ENCODE results near the gene SCLT1.

SCLT1 gene

DNA sequence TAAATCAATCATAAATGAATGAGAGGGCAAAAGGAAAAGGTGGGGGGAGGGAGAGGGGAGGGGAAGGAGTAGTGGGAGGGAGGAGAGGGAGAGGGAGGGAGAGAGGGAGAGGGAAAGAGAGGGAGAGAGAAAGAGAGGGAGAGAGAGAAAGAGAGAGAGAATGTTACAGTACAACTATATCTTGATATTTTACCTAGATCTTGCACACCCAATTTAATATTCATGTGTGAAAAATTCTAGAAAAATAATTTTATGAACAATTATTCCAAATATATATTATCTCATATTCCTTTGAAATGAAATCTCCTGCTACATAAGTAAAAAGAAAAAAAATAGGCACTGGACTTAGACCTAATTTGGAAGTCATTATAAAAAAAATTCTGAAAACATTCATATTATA, 120.0 kb downstream of the SCLT1 start:
- Histone ChIP-seq H3K79me2 (ENCODE audit: control insufficient read depth, insufficient read depth, low read length, unreplicated experiment) (no peaks in the 10 kb centered on the region), H3K4me3 (ENCODE audit: low read depth, low read length) (no peak overlapping the region), H3K27me3 (ENCODE audit: insufficient read depth, low read length) (no peaks in the 10 kb centered on the region), H3K4me1 (ENCODE audit: control insufficient read depth, insufficient read depth, low read length, unreplicated experiment) (no peaks in the 10 kb centered on the region), H3K36me3 (ENCODE audit: insufficient read depth, low read length) (peaks cover 12% of the 10 kb centered on the region), H3K27ac (ENCODE audit: low read depth, low read length) (no peak overlapping the region), H2AFZ (ENCODE audit: low read length, unreplicated experiment) (no peak overlapping the region)

DNA sequence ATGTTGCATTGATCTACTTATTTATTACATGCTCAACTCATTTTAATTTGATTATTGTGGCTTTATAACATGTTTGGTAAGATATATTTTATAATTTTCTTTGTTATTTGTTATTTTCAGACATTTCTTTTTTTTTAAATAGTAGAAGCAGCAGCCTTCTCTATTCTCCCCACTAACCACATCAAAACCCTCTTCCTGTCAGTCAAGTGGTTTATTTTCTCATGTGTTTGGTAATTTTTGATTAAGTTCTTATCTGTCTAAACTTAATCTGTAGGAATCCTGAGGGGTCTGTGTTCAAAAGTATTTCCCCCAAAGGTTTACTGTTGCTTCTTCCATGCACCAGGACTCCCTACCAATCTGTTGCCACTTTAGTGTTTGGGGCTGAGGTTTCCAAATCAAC, 131.9 kb downstream of the SCLT1 start:
- Histone ChIP-seq H3K4me3 (ENCODE audit: low read depth, low read length) (no peak overlapping the region), H3K79me2 (ENCODE audit: control insufficient read depth, insufficient read depth, low read length, unreplicated experiment) (no peaks in the 10 kb centered on the region), H3K36me3 (ENCODE audit: insufficient read depth, low read length) (peaks cover 5% of the 10 kb centered on the region; the same call in 1 of the 2 replicates), H3K27me3 (ENCODE audit: insufficient read depth, low read length) (no peaks in the 10 kb centered on the region), H2AFZ (ENCODE audit: low read length, unreplicated experiment) (no peak overlapping the region), H3K4me1 (ENCODE audit: control insufficient read depth, insufficient read depth, low read length, unreplicated experiment) (no peaks in the 10 kb centered on the region), H3K27ac (ENCODE audit: low read depth, low read length) (no peak overlapping the region)

DNA sequence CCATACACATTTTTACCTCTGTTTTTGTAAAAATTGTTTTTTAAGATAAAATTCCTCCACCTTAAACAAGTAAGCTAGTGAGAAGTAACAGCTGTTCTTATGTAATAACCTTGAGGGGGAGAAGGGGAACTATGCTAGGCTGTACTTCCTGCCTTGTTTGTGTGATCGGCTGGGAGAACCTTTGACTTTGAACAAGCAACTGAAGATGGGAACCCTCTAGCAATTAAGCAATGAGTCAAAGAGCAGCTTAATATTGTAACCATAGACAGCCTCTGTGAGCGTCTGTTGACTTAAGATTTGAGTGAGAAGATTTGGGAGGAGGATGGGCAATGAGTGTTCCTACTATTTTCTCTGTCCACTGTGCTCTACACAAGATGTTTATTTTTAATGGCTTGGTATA, 135.1 kb downstream of the SCLT1 start:
- H3K4me1 ChIP-seq (ENCODE audit: control insufficient read depth, insufficient read depth, low read length, unreplicated experiment) = no peaks in the 10 kb centered on the region
- no peaks in the 10 kb centered on the region for H3K27me3 ChIP-seq (ENCODE audit: insufficient read depth, low read length)
- no peaks in the 10 kb centered on the region for H3K79me2 ChIP-seq (ENCODE audit: control insufficient read depth, insufficient read depth, low read length, unreplicated experiment)
- H3K36me3 ChIP-seq (ENCODE audit: insufficient read depth, low read length) = peaks cover 9% of the 10 kb centered on the region
- no peak overlapping the region for H3K4me3 ChIP-seq (ENCODE audit: low read depth, low read length)
- H3K27ac ChIP-seq (ENCODE audit: low read depth, low read length) = no peak overlapping the region
- H2AFZ ChIP-seq (ENCODE audit: low read length, unreplicated experiment) = no peak overlapping the region

DNA sequence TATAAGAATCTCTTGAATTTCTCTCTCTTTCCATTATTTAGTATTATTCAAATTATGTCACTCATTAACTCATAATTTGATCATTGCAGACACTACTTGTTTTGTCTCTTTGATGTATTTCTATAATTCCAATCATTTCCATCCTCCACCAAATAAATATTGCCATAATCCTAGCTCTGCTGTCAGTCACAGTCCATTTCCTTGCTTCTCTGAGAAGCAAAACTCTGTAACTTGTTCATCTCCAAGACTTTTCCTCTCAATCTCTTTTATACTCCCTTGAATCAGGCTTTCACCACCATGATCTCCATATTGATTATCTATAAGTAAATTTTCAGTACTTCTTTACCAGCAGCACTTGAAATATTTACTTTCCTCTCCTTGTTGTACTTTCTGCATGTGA, 135.9 kb downstream of the SCLT1 start:
- no peak overlapping the region for H3K4me3 ChIP-seq (ENCODE audit: low read depth, low read length)
- H3K36me3 ChIP-seq (ENCODE audit: insufficient read depth, low read length) = peaks cover 9% of the 10 kb centered on the region
- no peak overlapping the region for H3K27ac ChIP-seq (ENCODE audit: low read depth, low read length)
- no peaks in the 10 kb centered on the region for H3K4me1 ChIP-seq (ENCODE audit: control insufficient read depth, insufficient read depth, low read length, unreplicated experiment)
- no peaks in the 10 kb centered on the region for H3K79me2 ChIP-seq (ENCODE audit: control insufficient read depth, insufficient read depth, low read length, unreplicated experiment)
- no peak overlapping the region for H2AFZ ChIP-seq (ENCODE audit: low read length, unreplicated experiment)
- no peaks in the 10 kb centered on the region for H3K27me3 ChIP-seq (ENCODE audit: insufficient read depth, low read length)

DNA sequence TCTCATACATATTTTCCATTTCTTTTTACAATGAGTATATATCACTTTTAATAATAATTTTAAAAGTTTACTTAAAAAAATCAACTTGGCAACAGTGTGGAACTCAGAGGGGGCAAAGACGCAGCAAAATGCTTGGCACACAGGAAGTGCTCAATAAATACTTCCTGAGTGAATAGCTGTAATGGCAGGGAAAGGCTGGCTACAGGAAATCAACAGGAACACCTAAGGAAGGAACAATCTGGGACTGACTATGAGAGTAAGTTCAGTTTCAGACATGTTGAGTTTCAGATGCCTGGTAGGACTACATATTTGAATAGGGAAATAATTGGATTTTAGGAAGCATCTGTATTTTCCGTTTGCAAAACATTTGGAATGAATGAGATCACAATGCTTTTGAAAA, 137.6 kb downstream of the SCLT1 start:
- Histone ChIP-seq H3K27me3 (ENCODE audit: insufficient read depth, low read length) (no peaks in the 10 kb centered on the region), H3K79me2 (ENCODE audit: control insufficient read depth, insufficient read depth, low read length, unreplicated experiment) (no peaks in the 10 kb centered on the region), H2AFZ (ENCODE audit: low read length, unreplicated experiment) (no peak overlapping the region), H3K36me3 (ENCODE audit: insufficient read depth, low read length) (peaks cover 4% of the 10 kb centered on the region), H3K27ac (ENCODE audit: low read depth, low read length) (no peak overlapping the region), H3K4me1 (ENCODE audit: control insufficient read depth, insufficient read depth, low read length, unreplicated experiment) (no peaks in the 10 kb centered on the region), H3K4me3 (ENCODE audit: low read depth, low read length) (no peak overlapping the region)

DNA sequence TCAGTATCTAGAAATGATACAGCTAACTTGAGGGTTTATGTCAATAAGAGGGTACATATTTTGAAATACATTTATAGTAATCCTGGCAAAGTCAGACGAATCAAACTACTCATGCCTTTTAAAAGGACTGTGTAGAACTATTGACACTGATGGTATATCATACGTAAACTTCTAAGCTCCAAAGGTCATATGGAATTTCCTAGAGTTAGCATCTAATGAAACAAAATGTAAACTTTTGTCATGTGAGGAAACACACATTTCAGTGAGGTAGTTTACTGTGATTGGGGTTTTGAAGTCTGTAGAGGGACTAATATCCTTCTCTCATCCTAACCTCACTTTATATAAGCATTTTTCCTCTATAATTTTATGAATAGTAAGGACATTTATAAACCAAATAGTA, 138.4 kb downstream of the SCLT1 start:
- H3K79me2 ChIP-seq (ENCODE audit: control insufficient read depth, insufficient read depth, low read length, unreplicated experiment) = no peaks in the 10 kb centered on the region
- H3K4me3 ChIP-seq (ENCODE audit: low read depth, low read length) = no peak overlapping the region
- no peak overlapping the region for H3K27ac ChIP-seq (ENCODE audit: low read depth, low read length)
- H3K36me3 ChIP-seq (ENCODE audit: insufficient read depth, low read length) = peaks cover 8% of the 10 kb centered on the region
- no peak overlapping the region for H2AFZ ChIP-seq (ENCODE audit: low read length, unreplicated experiment)
- H3K27me3 ChIP-seq (ENCODE audit: insufficient read depth, low read length) = no peaks in the 10 kb centered on the region
- no peaks in the 10 kb centered on the region for H3K4me1 ChIP-seq (ENCODE audit: control insufficient read depth, insufficient read depth, low read length, unreplicated experiment)

DNA sequence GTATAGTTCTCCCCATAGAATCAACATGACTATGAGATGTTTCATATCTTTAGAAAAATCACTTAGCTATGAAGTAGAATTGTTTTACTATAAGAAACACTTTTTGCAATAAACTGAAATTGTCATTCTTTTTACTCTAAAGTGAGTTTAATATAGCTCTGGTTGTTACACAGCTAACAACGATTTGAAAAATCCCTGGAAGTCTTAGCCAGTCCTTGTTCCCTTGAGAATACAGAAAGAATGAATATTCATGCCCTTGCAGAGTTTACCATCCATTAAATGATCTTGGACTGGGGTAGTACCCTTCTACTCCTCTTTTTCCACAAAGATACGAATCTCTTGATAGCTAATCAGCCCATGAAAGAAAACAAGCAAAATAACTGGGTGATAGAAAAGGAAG, 142.0 kb downstream of the SCLT1 start:
- peaks cover 8% of the 10 kb centered on the region for H3K36me3 ChIP-seq (ENCODE audit: insufficient read depth, low read length)
- H3K4me3 ChIP-seq (ENCODE audit: low read depth, low read length) = no peak overlapping the region
- H2AFZ ChIP-seq (ENCODE audit: low read length, unreplicated experiment) = no peak overlapping the region
- H3K4me1 ChIP-seq (ENCODE audit: control insufficient read depth, insufficient read depth, low read length, unreplicated experiment) = no peaks in the 10 kb centered on the region
- H3K27ac ChIP-seq (ENCODE audit: low read depth, low read length) = no peak overlapping the region
- no peaks in the 10 kb centered on the region for H3K27me3 ChIP-seq (ENCODE audit: insufficient read depth, low read length)
- no peaks in the 10 kb centered on the region for H3K79me2 ChIP-seq (ENCODE audit: control insufficient read depth, insufficient read depth, low read length, unreplicated experiment)

DNA sequence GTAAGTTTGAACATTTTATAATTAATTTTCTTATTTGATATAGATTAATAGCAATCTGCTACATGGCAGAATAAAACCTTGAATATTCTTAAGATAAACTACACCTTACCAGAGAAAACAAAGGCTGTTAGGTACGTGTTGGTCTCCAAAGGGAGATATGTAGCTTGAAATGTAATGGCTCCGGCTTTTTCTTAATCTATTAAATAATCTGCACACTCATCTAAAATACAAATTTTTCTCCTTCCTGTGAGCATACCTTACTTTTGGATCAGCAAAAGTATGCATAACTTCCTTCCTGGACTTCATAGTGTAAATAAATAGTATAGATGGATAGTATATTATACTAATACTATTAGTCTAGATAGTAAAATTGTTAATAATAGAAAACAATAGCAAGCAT, 142.5 kb downstream of the SCLT1 start:
- H3K36me3 ChIP-seq (ENCODE audit: insufficient read depth, low read length) = peaks cover 10% of the 10 kb centered on the region
- H3K4me3 ChIP-seq (ENCODE audit: low read depth, low read length) = no peak overlapping the region
- no peaks in the 10 kb centered on the region for H3K79me2 ChIP-seq (ENCODE audit: control insufficient read depth, insufficient read depth, low read length, unreplicated experiment)
- no peaks in the 10 kb centered on the region for H3K27me3 ChIP-seq (ENCODE audit: insufficient read depth, low read length)
- no peak overlapping the region for H3K27ac ChIP-seq (ENCODE audit: low read depth, low read length)
- H3K4me1 ChIP-seq (ENCODE audit: control insufficient read depth, insufficient read depth, low read length, unreplicated experiment) = no peaks in the 10 kb centered on the region
- H2AFZ ChIP-seq (ENCODE audit: low read length, unreplicated experiment) = no peak overlapping the region

DNA sequence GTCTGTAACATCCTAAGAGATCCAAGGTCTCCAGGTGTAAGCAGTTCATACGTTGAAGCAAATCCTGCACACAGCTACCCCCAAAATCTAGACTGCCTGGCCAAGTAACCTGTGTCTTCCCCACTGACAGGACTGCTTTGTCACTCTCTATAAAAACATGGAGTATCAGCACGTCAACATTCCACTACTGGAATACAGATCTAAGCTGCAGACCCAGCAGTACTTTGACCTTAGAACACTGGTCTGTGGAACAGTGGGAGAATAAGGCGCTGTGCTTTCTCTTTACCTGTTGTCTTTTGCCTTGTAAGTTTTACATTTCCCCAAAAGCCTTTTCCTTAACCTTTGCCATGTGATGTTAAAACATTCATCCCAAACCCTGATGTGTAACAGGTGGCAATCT, 146.4 kb downstream of the SCLT1 start:
- peaks cover 39% of the 10 kb centered on the region for H3K36me3 ChIP-seq (ENCODE audit: insufficient read depth, low read length)
- no peak overlapping the region for H3K27ac ChIP-seq (ENCODE audit: low read depth, low read length)
- no peaks in the 10 kb centered on the region for H3K79me2 ChIP-seq (ENCODE audit: control insufficient read depth, insufficient read depth, low read length, unreplicated experiment)
- no peak overlapping the region for H2AFZ ChIP-seq (ENCODE audit: low read length, unreplicated experiment)
- H3K27me3 ChIP-seq (ENCODE audit: insufficient read depth, low read length) = no peaks in the 10 kb centered on the region
- H3K4me1 ChIP-seq (ENCODE audit: control insufficient read depth, insufficient read depth, low read length, unreplicated experiment) = no peaks in the 10 kb centered on the region
- no peak overlapping the region for H3K4me3 ChIP-seq (ENCODE audit: low read depth, low read length)

DNA sequence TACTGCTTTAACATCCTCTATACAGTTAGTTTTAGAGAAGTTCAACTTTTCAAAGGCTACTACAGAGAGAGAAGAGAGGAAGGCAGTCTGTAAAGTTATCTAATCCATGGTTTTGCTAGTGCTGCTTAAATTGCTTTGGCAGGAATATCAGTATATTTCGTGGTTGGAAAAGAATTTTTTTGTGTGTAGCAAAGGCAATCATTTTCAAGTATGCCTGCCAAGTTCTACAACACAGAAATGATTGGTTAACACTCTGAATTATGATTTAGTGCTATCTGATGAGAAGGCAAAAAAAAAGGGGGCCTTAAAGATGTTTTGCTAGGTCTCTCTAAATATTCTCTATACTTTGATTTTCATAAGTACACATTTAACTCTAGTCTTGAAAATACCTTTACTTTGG, 150.7 kb downstream of the SCLT1 start:
- Histone ChIP-seq H3K4me3 (ENCODE audit: low read depth, low read length) (no peak overlapping the region), H3K27me3 (ENCODE audit: insufficient read depth, low read length) (no peaks in the 10 kb centered on the region), H2AFZ (ENCODE audit: low read length, unreplicated experiment) (no peak overlapping the region), H3K36me3 (ENCODE audit: insufficient read depth, low read length) (peaks cover 48% of the 10 kb centered on the region), H3K79me2 (ENCODE audit: control insufficient read depth, insufficient read depth, low read length, unreplicated experiment) (no peaks in the 10 kb centered on the region), H3K4me1 (ENCODE audit: control insufficient read depth, insufficient read depth, low read length, unreplicated experiment) (no peaks in the 10 kb centered on the region), H3K27ac (ENCODE audit: low read depth, low read length) (no peak overlapping the region)

DNA sequence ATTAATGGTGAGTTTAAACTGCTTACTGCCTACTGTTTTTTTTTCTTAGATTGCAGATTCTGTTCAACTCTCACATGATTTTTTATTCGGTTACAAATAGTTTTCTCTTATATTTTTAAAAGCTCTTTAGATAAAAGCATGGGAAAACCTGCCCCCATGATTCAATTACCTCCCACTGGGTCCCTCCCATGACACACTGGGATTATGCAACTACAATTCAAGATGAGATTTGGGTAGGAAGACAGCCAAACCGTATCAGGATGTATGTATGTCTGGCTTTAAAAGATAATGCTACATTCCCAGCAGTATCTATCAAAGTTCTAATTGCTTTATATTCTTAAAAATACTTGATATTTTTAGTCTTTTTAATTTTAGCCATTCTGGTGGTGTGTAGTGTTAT, 152.4 kb downstream of the SCLT1 start:
- Histone ChIP-seq H2AFZ (ENCODE audit: low read length, unreplicated experiment) (no peak overlapping the region), H3K79me2 (ENCODE audit: control insufficient read depth, insufficient read depth, low read length, unreplicated experiment) (no peaks in the 10 kb centered on the region), H3K27ac (ENCODE audit: low read depth, low read length) (no peak overlapping the region), H3K36me3 (ENCODE audit: insufficient read depth, low read length) (peaks cover 52% of the 10 kb centered on the region), H3K4me1 (ENCODE audit: control insufficient read depth, insufficient read depth, low read length, unreplicated experiment) (no peaks in the 10 kb centered on the region), H3K27me3 (ENCODE audit: insufficient read depth, low read length) (no peaks in the 10 kb centered on the region), H3K4me3 (ENCODE audit: low read depth, low read length) (no peak overlapping the region)

DNA sequence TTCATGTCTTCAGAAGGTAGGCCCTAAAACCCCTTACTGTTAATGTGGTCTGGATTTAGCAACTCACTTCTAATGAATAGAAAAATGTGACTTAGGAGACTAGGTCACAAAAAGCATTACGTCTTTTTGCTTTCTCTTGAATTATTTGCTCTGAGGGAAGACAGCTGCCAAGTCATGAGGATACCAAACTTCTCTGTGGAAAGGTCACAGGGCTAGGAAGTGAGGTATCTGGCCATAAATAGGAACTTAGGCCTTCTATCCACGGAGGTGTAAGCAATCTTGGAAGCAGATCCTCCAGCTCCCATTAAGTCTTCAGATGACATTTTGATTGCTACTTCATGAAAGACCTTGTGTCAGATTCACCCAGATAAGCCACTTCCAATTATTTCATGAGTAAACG, 163.3 kb downstream of the SCLT1 start:
- H3K79me2 ChIP-seq (ENCODE audit: control insufficient read depth, insufficient read depth, low read length, unreplicated experiment) = no peaks in the 10 kb centered on the region
- H2AFZ ChIP-seq (ENCODE audit: low read length, unreplicated experiment) = no peak overlapping the region
- H3K4me1 ChIP-seq (ENCODE audit: control insufficient read depth, insufficient read depth, low read length, unreplicated experiment) = no peaks in the 10 kb centered on the region
- H3K4me3 ChIP-seq (ENCODE audit: low read depth, low read length) = no peak overlapping the region
- H3K36me3 ChIP-seq (ENCODE audit: insufficient read depth, low read length) = peaks cover 9% of the 10 kb centered on the region
- no peak overlapping the region for H3K27ac ChIP-seq (ENCODE audit: low read depth, low read length)
- no peaks in the 10 kb centered on the region for H3K27me3 ChIP-seq (ENCODE audit: insufficient read depth, low read length)
